ENCODE measurements around the gene CGNL1.

Gene CGNL1

GRCh38 chr15:57439128-57440027 is 63.1 kb downstream of the CGNL1 start:
- H3K4me3 ChIP-seq (ENCODE audit: control insufficient read depth in 1 of 7, extremely low read depth in 1 of 7, insufficient read depth in 4 of 7, low read depth in 2 of 7, low read length in 6 of 7): no peak overlapping the region
- CTCF ChIA-PET: interaction anchor here (1.2 kb wide), 1 partner anchor 10 kb away, joined by 4 read pairs; no protein-coding TSS in a partner anchor
- DNase-seq: no peak

DNA sequence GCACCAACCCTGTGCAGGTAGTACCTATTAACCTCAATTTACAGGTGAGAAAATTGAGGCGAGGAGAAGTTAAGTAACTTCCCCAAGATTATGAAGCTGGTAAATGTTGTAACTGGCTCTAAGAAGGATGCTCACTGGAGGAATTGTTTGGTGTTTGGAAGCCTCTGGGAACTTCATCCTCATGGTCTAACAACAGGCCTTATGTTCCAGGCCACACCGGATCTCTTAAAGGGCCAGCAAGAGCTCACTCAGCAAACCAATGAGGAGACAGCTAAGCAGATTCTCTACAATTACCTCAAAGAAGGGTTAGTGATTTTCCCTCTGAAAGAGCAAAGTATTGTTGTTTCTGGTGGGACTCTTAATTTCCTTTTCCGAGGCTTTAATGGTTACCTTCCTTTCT is 63.9 kb downstream of the CGNL1 start:
- 95% methylated on average over 2 of the region's 3 CpGs for WGBS (ENCODE audit: insufficient coverage)
- POLR2A ChIA-PET: no interaction called here
- no peak overlapping the region for H3K4me3 ChIP-seq (ENCODE audit: control insufficient read depth in 1 of 7, extremely low read depth in 1 of 7, insufficient read depth in 4 of 7, low read depth in 2 of 7, low read length in 6 of 7)
- no peaks in the 10 kb centered on the region for H3K27me3 ChIP-seq (replicated peaks in 2 of 5; ENCODE audit: control insufficient read depth in 4 of 5, insufficient read depth in 5 of 5, low read length in 4 of 5)
- no peak overlapping the region for H3K27ac ChIP-seq (ENCODE audit: insufficient read depth in 1 of 2, low read depth in 1 of 2, low read length in 2 of 2, poor library complexity in 1 of 2, severe bottlenecking in 2 of 2)
- H3K9me3 ChIP-seq (ENCODE audit: control extremely low read depth in 1 of 5, control insufficient read depth in 4 of 5, insufficient read depth in 2 of 5, low read depth in 1 of 5, low read length in 4 of 5): no peaks in the 10 kb centered on the region
- no peaks in the 10 kb centered on the region for H3K36me3 ChIP-seq (ENCODE audit: control insufficient read depth in 4 of 4, insufficient read depth in 4 of 4, low read length in 3 of 4)
- H3K4me1 ChIP-seq (ENCODE audit: control extremely low read depth in 1 of 4, control insufficient read depth in 4 of 4, insufficient read depth in 4 of 4, low read length in 3 of 4): peaks cover 0 to 3% (median 0%) of the 10 kb centered on the region in 4 experiments
- CTCF ChIA-PET: interaction anchor here (1.2 kb wide), 1 partner anchor 11 kb away, joined by 4 read pairs; no protein-coding TSS in a partner anchor
- DNase-seq: no peak

More at GRCh38 chr15:57439128-57440027, 63.1 kb downstream of the CGNL1 start:
- no peak overlapping the region for H3K27ac ChIP-seq (ENCODE audit: insufficient read depth in 1 of 2, low read depth in 1 of 2, low read length in 2 of 2, poor library complexity in 1 of 2, severe bottlenecking in 2 of 2)
- H3K9me3 ChIP-seq (ENCODE audit: control extremely low read depth in 1 of 5, control insufficient read depth in 4 of 5, insufficient read depth in 2 of 5, low read depth in 1 of 5, low read length in 4 of 5): no peaks in the 10 kb centered on the region
- peaks cover 0 to 3% (median 0%) of the 10 kb centered on the region in 4 experiments for H3K4me1 ChIP-seq (ENCODE audit: control extremely low read depth in 1 of 4, control insufficient read depth in 4 of 4, insufficient read depth in 4 of 4, low read length in 3 of 4)
- no peaks in the 10 kb centered on the region for H3K36me3 ChIP-seq (ENCODE audit: control insufficient read depth in 4 of 4, insufficient read depth in 4 of 4, low read length in 3 of 4)
- H3K27me3 ChIP-seq (replicated peaks in 2 of 5; ENCODE audit: control insufficient read depth in 4 of 5, insufficient read depth in 5 of 5, low read length in 4 of 5): no peaks in the 10 kb centered on the region
- POLR2A ChIA-PET: no interaction called here
- WGBS (ENCODE audit: insufficient coverage): 97% methylated on average over 22 of the region's 26 CpGs

GRCh38 chr15:57440799-57441198 is 64.5 kb downstream of the CGNL1 start:
- POLR2A ChIA-PET: interaction anchor here (0.6 kb wide), 2 partner anchors 60 to 827 kb away, joined by 3 to 4 read pairs; no protein-coding TSS in a partner anchor
- Histone ChIP-seq H3K27ac (ENCODE audit: insufficient read depth in 1 of 2, low read depth in 1 of 2, low read length in 2 of 2, poor library complexity in 1 of 2, severe bottlenecking in 2 of 2) (no peak overlapping the region), H3K4me3 (ENCODE audit: control insufficient read depth in 1 of 7, extremely low read depth in 1 of 7, insufficient read depth in 4 of 7, low read depth in 2 of 7, low read length in 6 of 7) (no peak overlapping the region), H3K9me3 (ENCODE audit: control extremely low read depth in 1 of 5, control insufficient read depth in 4 of 5, insufficient read depth in 2 of 5, low read depth in 1 of 5, low read length in 4 of 5) (no peaks in the 10 kb centered on the region), H3K36me3 (ENCODE audit: control insufficient read depth in 4 of 4, insufficient read depth in 4 of 4, low read length in 3 of 4) (no peaks in the 10 kb centered on the region), H3K4me1 (ENCODE audit: control extremely low read depth in 1 of 4, control insufficient read depth in 4 of 4, insufficient read depth in 4 of 4, low read length in 3 of 4) (peaks cover 0 to 3% (median 0%) of the 10 kb centered on the region in 4 experiments), H3K27me3 (replicated peaks in 2 of 5; ENCODE audit: control insufficient read depth in 4 of 5, insufficient read depth in 5 of 5, low read length in 4 of 5) (no peaks in the 10 kb centered on the region)
- peak; percentile 24 to 82 (median 80) for DNase-seq
- whole genome bisulfite sequencing (ENCODE audit: insufficient coverage): 0% methylated on average over 1 of the region's 1 CpG
- CTCF ChIA-PET: interaction anchor here (0.7 to 1.2 kb wide), 2 partner anchors 12 to 87 kb away, joined by 4 to 5 read pairs; no protein-coding TSS in a partner anchor

DNA sequence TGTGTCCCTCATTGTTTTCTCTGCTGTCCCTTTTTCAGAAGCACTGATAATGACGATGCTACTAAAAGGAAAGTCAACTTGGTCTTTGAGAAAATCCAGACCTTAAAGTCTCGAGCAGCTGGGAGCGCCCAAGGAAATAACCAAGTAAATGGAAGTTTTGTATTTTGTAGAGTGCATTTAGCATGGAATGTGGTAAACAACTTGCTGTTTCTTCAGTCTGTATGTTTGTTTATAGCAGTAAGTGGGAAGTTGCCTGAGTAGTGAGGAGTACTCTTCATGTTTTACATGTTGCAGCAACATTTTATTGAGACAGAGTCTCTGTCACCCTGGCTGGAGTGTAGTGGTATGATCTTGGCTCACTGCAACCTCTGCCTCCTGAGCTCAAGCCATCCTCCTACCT is 66.0 kb downstream of the CGNL1 start:
- 100% methylated on average over 3 of the region's 3 CpGs for WGBS (ENCODE audit: insufficient coverage)
- H3K4me3 ChIP-seq (ENCODE audit: control insufficient read depth in 1 of 7, extremely low read depth in 1 of 7, insufficient read depth in 4 of 7, low read depth in 2 of 7, low read length in 6 of 7): no peak overlapping the region
- no peak overlapping the region for H3K27ac ChIP-seq (ENCODE audit: insufficient read depth in 1 of 2, low read depth in 1 of 2, low read length in 2 of 2, poor library complexity in 1 of 2, severe bottlenecking in 2 of 2)
- ChIA-PET CTCF (no interaction called here), POLR2A (no interaction called here)
- H3K9me3 ChIP-seq (ENCODE audit: control extremely low read depth in 1 of 5, control insufficient read depth in 4 of 5, insufficient read depth in 2 of 5, low read depth in 1 of 5, low read length in 4 of 5): no peaks in the 10 kb centered on the region
- H3K4me1 ChIP-seq (ENCODE audit: control extremely low read depth in 1 of 4, control insufficient read depth in 4 of 4, insufficient read depth in 4 of 4, low read length in 3 of 4): peaks cover 0 to 3% (median 0%) of the 10 kb centered on the region in 4 experiments
- no peak for DNase-seq
- H3K27me3 ChIP-seq (replicated peaks in 2 of 5; ENCODE audit: control insufficient read depth in 4 of 5, insufficient read depth in 5 of 5, low read length in 4 of 5): no peaks in the 10 kb centered on the region
- H3K36me3 ChIP-seq (ENCODE audit: control insufficient read depth in 4 of 4, insufficient read depth in 4 of 4, low read length in 3 of 4): no peaks in the 10 kb centered on the region

- Histone ChIP-seq H3K27ac (ENCODE audit: insufficient read depth in 1 of 2, low read depth in 1 of 2, low read length in 2 of 2, poor library complexity in 1 of 2, severe bottlenecking in 2 of 2) (no peak overlapping the region), H3K4me1 (ENCODE audit: control extremely low read depth in 1 of 4, control insufficient read depth in 4 of 4, insufficient read depth in 4 of 4, low read length in 3 of 4) (peaks cover 0 to 3% (median 0%) of the 10 kb centered on the region in 4 experiments), H3K9me3 (ENCODE audit: control extremely low read depth in 1 of 5, control insufficient read depth in 4 of 5, insufficient read depth in 2 of 5, low read depth in 1 of 5, low read length in 4 of 5) (no peaks in the 10 kb centered on the region), H3K4me3 (ENCODE audit: control insufficient read depth in 1 of 7, extremely low read depth in 1 of 7, insufficient read depth in 4 of 7, low read depth in 2 of 7, low read length in 6 of 7) (no peak overlapping the region), H3K36me3 (ENCODE audit: control insufficient read depth in 4 of 4, insufficient read depth in 4 of 4, low read length in 3 of 4) (no peaks in the 10 kb centered on the region), H3K27me3 (replicated peaks in 2 of 5; ENCODE audit: control insufficient read depth in 4 of 5, insufficient read depth in 5 of 5, low read length in 4 of 5) (no peaks in the 10 kb centered on the region)
- WGBS (ENCODE audit: insufficient coverage): 100% methylated on average over 7 of the region's 8 CpGs
- ChIA-PET POLR2A (no interaction called here), CTCF (no interaction called here)
- no peak for DNase-seq
Observed at GRCh38 chr15:57443486-57443885, 67.2 kb downstream of the CGNL1 start.

DNA sequence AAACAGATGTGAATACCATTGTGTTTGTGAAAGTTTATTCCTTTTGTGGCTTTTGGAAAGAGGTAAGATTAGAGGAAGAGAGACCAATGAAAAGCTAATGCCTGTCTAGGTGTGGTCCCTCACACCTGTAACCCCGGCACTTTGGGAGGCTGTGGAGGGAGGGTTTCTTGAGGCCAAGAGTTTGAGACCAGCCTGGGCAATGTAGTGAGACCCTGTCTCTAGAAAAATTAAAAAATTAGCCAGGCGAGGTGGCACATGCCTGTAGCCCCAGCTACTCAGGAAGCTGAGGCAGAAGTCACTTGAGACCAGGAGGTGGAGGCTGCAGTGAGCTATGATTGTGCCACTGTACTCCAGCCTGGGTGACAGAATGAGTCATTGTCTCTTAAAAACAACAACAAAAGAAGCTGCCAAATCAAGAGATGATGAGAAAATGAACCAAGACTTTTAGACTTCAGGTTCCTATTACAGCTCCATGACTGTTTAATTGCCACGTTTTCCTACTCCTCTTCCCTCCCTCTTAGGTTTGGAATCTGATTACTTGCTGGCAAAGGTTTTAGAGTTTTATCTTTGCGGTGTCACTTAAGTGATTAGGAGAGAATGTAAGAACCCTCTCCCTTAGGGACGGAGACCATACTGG is 68.7 kb downstream of the CGNL1 start:
- no peak for DNase-seq
- H3K27ac ChIP-seq (ENCODE audit: insufficient read depth in 1 of 2, low read depth in 1 of 2, low read length in 2 of 2, poor library complexity in 1 of 2, severe bottlenecking in 2 of 2): no peak overlapping the region
- no peaks in the 10 kb centered on the region for H3K36me3 ChIP-seq (ENCODE audit: control insufficient read depth in 4 of 4, insufficient read depth in 4 of 4, low read length in 3 of 4)
- WGBS (ENCODE audit: insufficient coverage): 100% methylated on average over 2 of the region's 5 CpGs
- ChIA-PET POLR2A (no interaction called here), CTCF (interaction anchor here (1.8 kb wide), 1 partner anchor 14 kb away, joined by 4 read pairs; no protein-coding TSS in a partner anchor)
- H3K9me3 ChIP-seq (ENCODE audit: control extremely low read depth in 1 of 5, control insufficient read depth in 4 of 5, insufficient read depth in 2 of 5, low read depth in 1 of 5, low read length in 4 of 5): no peaks in the 10 kb centered on the region
- H3K4me1 ChIP-seq (ENCODE audit: control extremely low read depth in 1 of 4, control insufficient read depth in 4 of 4, insufficient read depth in 4 of 4, low read length in 3 of 4): peaks cover 0 to 3% (median 0%) of the 10 kb centered on the region in 4 experiments
- H3K27me3 ChIP-seq (replicated peaks in 2 of 5; ENCODE audit: control insufficient read depth in 4 of 5, insufficient read depth in 5 of 5, low read length in 4 of 5): no peaks in the 10 kb centered on the region
- H3K4me3 ChIP-seq (ENCODE audit: control insufficient read depth in 1 of 7, extremely low read depth in 1 of 7, insufficient read depth in 4 of 7, low read depth in 2 of 7, low read length in 6 of 7): no peak overlapping the region

GRCh38 chr15:57445872-57446271 is 69.6 kb downstream of the CGNL1 start:
- DNase-seq: peak in 2 of 3 donors; percentile 46 to 60
- WGBS (ENCODE audit: insufficient coverage): no CpG with 5 or more reads among the region's 1 CpG
- Histone ChIP-seq H3K9me3 (ENCODE audit: control extremely low read depth in 1 of 5, control insufficient read depth in 4 of 5, insufficient read depth in 2 of 5, low read depth in 1 of 5, low read length in 4 of 5) (no peaks in the 10 kb centered on the region), H3K27ac (ENCODE audit: insufficient read depth in 1 of 2, low read depth in 1 of 2, low read length in 2 of 2, poor library complexity in 1 of 2, severe bottlenecking in 2 of 2) (no peak overlapping the region), H3K36me3 (ENCODE audit: control insufficient read depth in 4 of 4, insufficient read depth in 4 of 4, low read length in 3 of 4) (no peaks in the 10 kb centered on the region), H3K4me1 (ENCODE audit: control extremely low read depth in 1 of 4, control insufficient read depth in 4 of 4, insufficient read depth in 4 of 4, low read length in 3 of 4) (no peaks in the 10 kb centered on the region), H3K4me3 (ENCODE audit: control insufficient read depth in 1 of 7, extremely low read depth in 1 of 7, insufficient read depth in 4 of 7, low read depth in 2 of 7, low read length in 6 of 7) (no peak overlapping the region), H3K27me3 (replicated peaks in 2 of 5; ENCODE audit: control insufficient read depth in 4 of 5, insufficient read depth in 5 of 5, low read length in 4 of 5) (no peaks in the 10 kb centered on the region)
- ChIA-PET CTCF (interaction anchor here (1.8 kb wide), 1 partner anchor 14 kb away, joined by 4 read pairs; no protein-coding TSS in a partner anchor), POLR2A (no interaction called here)

Measured in common myeloid progenitor, CD34-positive (primary cell).